Measurements from ENCODE around the gene DGKA.

- no peak for TF ChIP-seq CTCF (IDR thresholded peaks at IDR 0.05; ENCODE audit: insufficient read depth, low read depth, low read length)
- TF ChIP-seq EZH2 (IDR thresholded peaks at IDR 0.05; ENCODE audit: insufficient read depth, low read length) = no peak
Observed at GRCh38 chr12:55978393-55978792, 47.4 kb downstream of the DGKA start.
